PFSK-1 (cell line): Measurements from ENCODE around the gene LYRM1. TPM values are rescaled to one million over a fixed set of nuclear protein-coding genes. Genes with fewer than 3 reads are reported as not detected.

Experiments used
- FOXP2 ChIP-seq: optimal IDR thresholded peaks from 2 replicates; pipeline ENCODE3; 2011; ENCODE audit warnings: borderline replicate concordance, control low read depth, inconsistent platforms; ENCODE audit not compliant: insufficient read depth; ENCODE audit errors: extremely low read length, extremely low read depth
- POLR2AphosphoS5 ChIP-seq: IDR thresholded peaks from 2 replicates; pipeline ENCODE4 v1.6.1; 2012; ENCODE audit warnings: low read depth, mild to moderate bottlenecking, control low read depth, low read length, moderate library complexity
- REST ChIP-seq, 2 experiments: IDR thresholded peaks; 2 replicates each; pipeline versions ENCODE4 v1.6.1 to v1.8.0; 2011 to 2012; ENCODE audit warnings: low read depth in 2 of 2, low read length in 2 of 2, control low read depth in 1 of 2, inconsistent platforms in 1 of 2, mild to moderate bottlenecking in 1 of 2, moderate library complexity in 1 of 2; ENCODE audit not compliant: insufficient read depth in 1 of 2
- SIN3A ChIP-seq: IDR thresholded peaks from 2 replicates; pipeline ENCODE4 v1.6.1; 2012; ENCODE audit warnings: mild to moderate bottlenecking, low read length, moderate library complexity, borderline replicate concordance; ENCODE audit not compliant: insufficient read depth
- TAF1 ChIP-seq: IDR thresholded peaks from 2 replicates; pipeline ENCODE4 v1.6.1; 2012; ENCODE audit warnings: low read length, control low read depth, borderline replicate concordance; ENCODE audit not compliant: insufficient read depth
- polyA plus RNA-seq: library from polyadenylated mRNA; unstranded; fragments of >200 nt; gene quantifications from one replicate; pipeline ENCODE4 v1.2.1, GENCODE V29; 2012; ENCODE audit warnings: low read depth, missing spikeins; ENCODE audit not compliant: insufficient read length

The LYRM1 gene
- 23.6 TPM for polyA plus RNA-seq

DNA sequence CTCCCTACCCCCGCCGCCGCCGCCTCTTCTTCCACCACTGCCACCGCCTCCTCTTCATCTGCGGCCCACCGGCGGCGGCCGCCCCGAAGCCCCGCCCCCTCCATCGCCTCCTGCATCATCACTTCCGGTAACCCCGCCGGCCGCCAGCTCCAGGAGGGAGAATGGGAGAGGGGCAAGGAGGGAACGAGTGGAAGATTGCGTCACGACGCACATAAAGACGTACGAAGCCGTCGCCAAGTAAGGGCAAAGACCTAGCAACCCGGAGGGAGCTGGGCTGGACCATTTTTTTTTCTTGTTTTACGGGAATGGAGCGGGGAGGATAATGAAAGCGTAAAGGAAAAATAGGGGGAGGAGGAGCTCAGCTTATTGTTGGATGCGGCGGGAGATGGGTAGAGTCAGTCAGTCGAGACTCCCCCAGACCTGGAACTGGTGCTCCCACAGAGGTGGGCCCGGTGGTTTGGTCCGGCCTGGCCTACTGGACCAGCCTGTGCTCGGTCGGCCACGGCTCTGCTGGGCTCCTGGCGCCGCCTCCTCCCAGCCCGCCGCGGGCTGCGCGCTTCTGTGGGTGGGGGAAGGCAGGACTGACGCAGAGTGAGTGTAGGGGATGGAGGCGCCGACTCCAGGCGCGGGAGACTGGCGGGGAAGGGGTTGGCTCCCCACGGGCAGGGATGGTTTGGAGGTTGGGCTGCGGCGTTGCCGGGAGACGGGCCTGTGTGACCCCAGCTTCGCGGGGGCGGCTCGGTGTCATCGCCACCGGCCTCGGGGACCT, at the start of gene LYRM1, which contains the start of gene DCUN1D3:
Gene LYRM1, plus strand, starts transcription at position 473 of the 769 bp plus-strand sequence. CDS start 14,785 bp downstream, outside the sequence.
Gene DCUN1D3, minus strand, starts transcription at position 60 of the 769 bp plus-strand sequence. CDS start 37,820 bp downstream, outside the sequence.
- TF ChIP-seq REST (IDR thresholded peaks at IDR 0.05; ENCODE audit: insufficient read depth in 1 of 2, low read depth in 2 of 2, low read length in 2 of 2) (no peak), FOXP2 (peak; percentile 24), SIN3A (no peak), TAF1 (peak; percentile 70; the same call in 1 of the 2 replicates), POLR2AphosphoS5 (peak; percentile 66; the same call in 1 of the 2 replicates)

GRCh38 chr16:20850981-20851380, 49.6 kb upstream of the LYRM1 start:
- TF ChIP-seq SIN3A (no peak), POLR2AphosphoS5 (no peak), REST (IDR thresholded peaks at IDR 0.05; ENCODE audit: insufficient read depth in 1 of 2, low read depth in 2 of 2, low read length in 2 of 2) (no peak), TAF1 (no peak), FOXP2 (no peak)

GRCh38 chr16:20851601-20852000, 49.0 kb upstream of the LYRM1 start:
- TF ChIP-seq REST (IDR thresholded peaks at IDR 0.05; ENCODE audit: insufficient read depth in 1 of 2, low read depth in 2 of 2, low read length in 2 of 2) (no peak), POLR2AphosphoS5 (no peak), SIN3A (no peak), TAF1 (no peak), FOXP2 (no peak)

DNA sequence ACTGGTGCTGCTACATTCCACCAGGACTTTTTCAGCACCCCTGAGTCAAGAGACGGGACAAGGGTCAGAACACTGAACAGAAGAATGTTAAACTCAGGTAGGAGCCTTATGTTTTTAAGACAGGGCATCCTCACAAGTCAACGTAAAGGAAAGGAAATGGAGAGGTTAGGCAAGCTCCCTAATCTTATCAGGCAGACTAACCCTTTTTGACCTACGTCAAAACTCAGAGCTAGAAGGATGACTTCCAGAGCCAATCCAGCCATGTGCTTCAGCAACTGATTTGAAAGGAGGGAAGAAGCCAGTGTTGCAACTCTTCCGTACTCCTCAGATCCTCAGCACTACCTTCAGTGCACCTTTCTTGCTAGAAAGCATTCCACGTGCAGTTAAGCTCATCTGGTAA, 47.4 kb upstream of the LYRM1 start:
- no peak for TF ChIP-seq POLR2AphosphoS5
- TF ChIP-seq TAF1, result no peak
- no peak for TF ChIP-seq REST (IDR thresholded peaks at IDR 0.05; ENCODE audit: insufficient read depth in 1 of 2, low read depth in 2 of 2, low read length in 2 of 2)
- TF ChIP-seq SIN3A, result no peak
- TF ChIP-seq FOXP2, result no peak
